Neuronal stem cell (in vitro differentiated cells): ENCODE measurements around the gene IFI27L2.

Experiments
- DNase-seq: peaks from one replicate; pipeline ENCODE4 v3.0.0-alpha.2; 2013; ENCODE audit warnings: low spot score
- H2AFZ ChIP-seq: one replicate; pipeline ENCODE4 v1.6.1; 2013; ENCODE audit warnings: mild to moderate bottlenecking, low read length, inconsistent platforms
- H2AK5ac ChIP-seq: 2 replicates; pipeline ENCODE4 v1.6.1; 2013; ENCODE audit warnings: low read depth, mild to moderate bottlenecking, inconsistent platforms, low read length, moderate library complexity, mixed read lengths
- H2BK120ac ChIP-seq: 2 replicates; pipeline ENCODE4 v1.6.1; 2013; ENCODE audit warnings: low read depth, mild to moderate bottlenecking, inconsistent platforms, low read length, moderate library complexity, mixed read lengths
- H2BK12ac ChIP-seq: one replicate; pipeline ENCODE4 v1.6.1; 2013; ENCODE audit warnings: low read length, inconsistent platforms
- H2BK15ac ChIP-seq: 2 replicates; pipeline ENCODE4 v1.6.1; 2013; ENCODE audit warnings: mild to moderate bottlenecking, low read length, inconsistent platforms, mixed read lengths
- H2BK5ac ChIP-seq: one replicate; pipeline ENCODE4 v1.6.1; 2013; ENCODE audit warnings: inconsistent platforms, mild to moderate bottlenecking, low read length, moderate library complexity
- H3K14ac ChIP-seq: one replicate; pipeline ENCODE4 v1.6.1; 2013; ENCODE audit warnings: low read length, inconsistent platforms
- H3K18ac ChIP-seq: 2 replicates; pipeline ENCODE4 v1.6.1; 2013; ENCODE audit warnings: low read length, inconsistent platforms
- H3K23ac ChIP-seq: 2 replicates; pipeline ENCODE4 v1.6.1; 2013; ENCODE audit warnings: low read depth, mild to moderate bottlenecking, mixed read lengths, low read length, inconsistent platforms; ENCODE audit not compliant: poor library complexity
- H3K27ac ChIP-seq: replicated peaks from 3 replicates; pipeline ENCODE4 v1.5.1; 2013; ENCODE audit warnings: low read length, inconsistent platforms
- H3K27me3 ChIP-seq, 3 experiments: 2 replicates each; pipeline ENCODE4 v1.6.1; 2013; ENCODE audit warnings: low read length in 3 of 3, mild to moderate bottlenecking in 2 of 3, inconsistent platforms in 1 of 3, low read depth in 1 of 3, mixed read lengths in 1 of 3, moderate library complexity in 1 of 3; ENCODE audit not compliant: control insufficient read depth in 3 of 3, insufficient read depth in 3 of 3
- H3K36me3 ChIP-seq, 2 donors: replicated peaks in 1 of 2; 2 replicates each; pipeline ENCODE4 v1.6.1; 2013; ENCODE audit warnings: low read length in 2 of 2; ENCODE audit not compliant: control insufficient read depth in 2 of 2, insufficient read depth in 2 of 2
- H3K4ac ChIP-seq: 2 replicates; pipeline ENCODE4 v1.6.1; 2013; ENCODE audit warnings: inconsistent platforms, mild to moderate bottlenecking, low read length, moderate library complexity
- H3K4me1 ChIP-seq, 2 donors: 1 replicate in 1 of 2; 2 replicates in 1 of 2; pipeline ENCODE4 v1.6.1; 2013; ENCODE audit warnings: low read length in 2 of 2, low read depth in 1 of 2; ENCODE audit not compliant: control insufficient read depth in 2 of 2, insufficient read depth in 1 of 2
- H3K4me2 ChIP-seq: one replicate; pipeline ENCODE4 v1.6.1; 2013; ENCODE audit warnings: mild to moderate bottlenecking, low read length, inconsistent platforms; ENCODE audit not compliant: insufficient read depth, poor library complexity, severe bottlenecking
- H3K4me3 ChIP-seq, 2 donors: 2 replicates each; pipeline ENCODE4 v1.5.1; 2013; ENCODE audit warnings: low read length in 2 of 2, mild to moderate bottlenecking in 2 of 2, inconsistent platforms in 1 of 2, moderate library complexity in 1 of 2
- H3K79me1 ChIP-seq: one replicate; pipeline ENCODE4 v1.6.1; 2013; ENCODE audit warnings: low read depth, mild to moderate bottlenecking, inconsistent platforms, low read length, moderate library complexity
- H3K9ac ChIP-seq: one replicate; pipeline ENCODE4 v1.6.1; 2013; ENCODE audit warnings: mild to moderate bottlenecking, low read depth, low read length, inconsistent platforms; ENCODE audit not compliant: poor library complexity
- H3K9me3 ChIP-seq, 2 donors: replicated peaks in 1 of 2; 2 replicates each; pipeline versions ENCODE3 to v1.6.1; 2013; ENCODE audit warnings: low read length in 2 of 2, mild to moderate bottlenecking in 2 of 2, inconsistent platforms in 1 of 2, low read depth in 1 of 2, mixed read lengths in 1 of 2, moderate library complexity in 1 of 2; ENCODE audit not compliant: control insufficient read depth in 2 of 2, insufficient read depth in 1 of 2
- H4K8ac ChIP-seq: one replicate; pipeline ENCODE4 v1.6.1; 2013; ENCODE audit warnings: low read depth, mild to moderate bottlenecking, inconsistent platforms, low read length, moderate library complexity
- H4K91ac ChIP-seq: one replicate; pipeline ENCODE4 v1.6.1; 2013; ENCODE audit warnings: low read length, low read depth, mild to moderate bottlenecking, inconsistent platforms; ENCODE audit not compliant: poor library complexity
- WGBS, 2 donors: extraction: QIAGEN DNeasy Blood & Tissue Kit; methylation state at CpG; one replicate each; pipeline ENCODE4 v1.1.7; 2013; ENCODE audit warnings: missing lambda C conversion rate in 2 of 2, mixed read lengths in 1 of 2; ENCODE audit not compliant: insufficient read length in 2 of 2, insufficient replicate concordance in 1 of 2; ENCODE audit errors: extremely low coverage in 2 of 2; 5-methylcytosine and 5-hydroxymethylcytosine counted together

IFI27L2 gene

GRCh38 chr14:94124582-94125377 is 4.6 kb downstream of the IFI27L2 start:
- no peak overlapping the region for H3K9ac ChIP-seq
- H3K27me3 ChIP-seq: peaks cover 0 to 7% (median 0%) of the 10 kb centered on the region in 3 experiments
- H2AK5ac ChIP-seq: no peak overlapping the region
- H3K4ac ChIP-seq: no peak overlapping the region
- H3K79me1 ChIP-seq: no peaks in the 10 kb centered on the region
- no peak overlapping the region for H3K18ac ChIP-seq
- H3K36me3 ChIP-seq: peaks cover 0 to 1% of the 10 kb centered on the region in 2 donors
- no peak overlapping the region for H3K23ac ChIP-seq
- no peak overlapping the region for H2BK5ac ChIP-seq
- peaks cover 0 to 1% of the 10 kb centered on the region in 2 donors for H3K4me1 ChIP-seq
- no peak for DNase-seq
- WGBS, 2 donors: no CpG with 5 or more reads among the region's 9 CpGs
- H3K14ac ChIP-seq: no peak overlapping the region
- no peak overlapping the region for H4K91ac ChIP-seq
- no peak overlapping the region for H2BK120ac ChIP-seq
- H2BK15ac ChIP-seq: no peak overlapping the region
- H3K4me3 ChIP-seq: no peak overlapping the region
- no peak overlapping the region for H2BK12ac ChIP-seq
- peaks cover 0 to 2% of the 10 kb centered on the region in 2 donors for H3K9me3 ChIP-seq
- no peak overlapping the region for H2AFZ ChIP-seq
- no peak overlapping the region for H4K8ac ChIP-seq
- no peak overlapping the region for H3K4me2 ChIP-seq
- no peak overlapping the region for H3K27ac ChIP-seq

DNA sequence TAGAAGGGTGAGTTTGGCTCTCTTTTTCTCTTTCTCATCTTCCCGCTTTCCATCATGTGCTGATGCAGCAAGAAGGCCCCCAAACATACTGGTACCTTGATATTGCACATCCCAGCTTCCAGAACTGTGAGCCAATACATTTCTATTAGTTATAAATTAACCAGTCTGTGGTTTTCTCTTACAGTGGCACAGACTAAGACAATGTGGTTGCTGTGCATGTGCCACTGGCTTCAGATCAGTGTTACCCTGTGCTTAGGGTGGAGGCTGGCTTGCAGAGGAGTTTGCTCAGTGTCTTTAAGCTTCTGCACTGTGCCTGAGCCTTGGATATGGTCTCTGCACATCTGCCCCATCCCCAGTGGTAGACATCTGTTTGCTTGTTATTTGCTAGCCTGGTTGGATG is 5.5 kb downstream of the IFI27L2 start:
- no peak overlapping the region for H2BK120ac ChIP-seq
- H4K8ac ChIP-seq: no peak overlapping the region
- no peak overlapping the region for H2BK5ac ChIP-seq
- no peak overlapping the region for H3K27ac ChIP-seq
- no peak overlapping the region for H2AFZ ChIP-seq
- no peak overlapping the region for H3K4me3 ChIP-seq
- DNase-seq: no peak
- H3K36me3 ChIP-seq: peaks cover 0 to 1% of the 10 kb centered on the region in 2 donors
- no peak overlapping the region for H4K91ac ChIP-seq
- no peaks in the 10 kb centered on the region for H3K79me1 ChIP-seq
- H3K4me1 ChIP-seq: no peaks in the 10 kb centered on the region
- no peak overlapping the region for H2AK5ac ChIP-seq
- peaks cover 0 to 11% (median 0%) of the 10 kb centered on the region in 3 experiments for H3K27me3 ChIP-seq
- no peak overlapping the region for H3K18ac ChIP-seq
- H3K14ac ChIP-seq: no peak overlapping the region
- no peak overlapping the region for H3K23ac ChIP-seq
- H3K9ac ChIP-seq: no peak overlapping the region
- H2BK15ac ChIP-seq: no peak overlapping the region
- no CpG with 5 or more reads among the region's 1 CpG for WGBS, 2 donors
- H3K4ac ChIP-seq: no peak overlapping the region
- H2BK12ac ChIP-seq: no peak overlapping the region
- no peak overlapping the region for H3K4me2 ChIP-seq
- peaks cover 0 to 5% of the 10 kb centered on the region in 2 donors for H3K9me3 ChIP-seq

DNA sequence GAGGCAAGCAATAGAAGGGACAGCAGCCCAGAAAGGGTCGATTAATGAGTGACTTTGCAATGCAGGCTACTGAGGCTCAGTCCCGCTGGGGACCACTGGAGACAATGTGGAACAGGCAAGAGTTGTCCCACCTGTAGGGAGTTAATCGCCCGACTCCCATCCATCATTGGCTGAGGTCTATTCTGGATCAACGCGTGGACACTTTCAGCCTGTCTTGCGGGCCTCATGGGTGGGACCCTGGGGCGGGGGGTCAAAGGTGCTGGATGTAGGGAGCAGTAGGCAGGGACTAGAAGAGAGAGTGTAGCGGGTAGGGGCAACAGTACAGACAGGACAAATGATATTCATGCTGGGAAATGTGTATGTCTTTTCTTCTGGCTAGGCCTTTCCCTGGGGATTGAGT is 6.1 kb downstream of the IFI27L2 start:
- peaks cover 0 to 5% of the 10 kb centered on the region in 2 donors for H3K9me3 ChIP-seq
- H2BK12ac ChIP-seq: no peak overlapping the region
- peaks cover 0 to 11% (median 0%) of the 10 kb centered on the region in 3 experiments for H3K27me3 ChIP-seq
- H4K8ac ChIP-seq: no peak overlapping the region
- no CpG with 5 or more reads among the region's 9 CpGs for WGBS, 2 donors
- H2BK5ac ChIP-seq: no peak overlapping the region
- no peak overlapping the region for H3K4ac ChIP-seq
- H3K14ac ChIP-seq: no peak overlapping the region
- no peak overlapping the region for H3K27ac ChIP-seq
- H3K23ac ChIP-seq: no peak overlapping the region
- no peak overlapping the region for H2AK5ac ChIP-seq
- no peak overlapping the region for H2AFZ ChIP-seq
- H3K4me1 ChIP-seq: no peaks in the 10 kb centered on the region
- H3K4me3 ChIP-seq: no peak overlapping the region
- no peak overlapping the region for H2BK15ac ChIP-seq
- H4K91ac ChIP-seq: no peak overlapping the region
- no peak overlapping the region for H3K9ac ChIP-seq
- no peak overlapping the region for H3K18ac ChIP-seq
- no peak overlapping the region for H2BK120ac ChIP-seq
- no peaks in the 10 kb centered on the region for H3K79me1 ChIP-seq
- no peak overlapping the region for H3K4me2 ChIP-seq
- peaks cover 0 to 1% of the 10 kb centered on the region in 2 donors for H3K36me3 ChIP-seq
- no peak for DNase-seq

DNA sequence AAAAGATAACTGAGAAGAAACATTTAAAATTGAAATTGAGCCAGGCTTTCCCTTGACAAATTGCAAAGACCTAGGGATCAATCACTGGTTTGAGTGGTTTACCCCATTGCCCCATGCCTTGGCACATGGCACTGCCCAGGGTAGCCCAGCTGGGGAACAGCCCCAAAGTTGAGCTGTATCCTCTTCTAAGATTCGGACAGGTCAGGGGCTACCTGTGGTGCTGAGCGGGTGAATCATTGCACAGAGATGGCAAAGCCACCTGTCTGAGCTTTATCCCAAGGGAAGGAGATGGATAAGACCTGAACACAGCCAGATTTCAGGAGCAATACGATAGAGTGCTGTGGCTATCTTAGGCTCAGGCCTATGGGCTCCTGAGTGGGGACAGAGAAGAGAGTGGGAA is 7.0 kb downstream of the IFI27L2 start:
- no peak overlapping the region for H3K23ac ChIP-seq
- H3K4me3 ChIP-seq: no peak overlapping the region
- H4K91ac ChIP-seq: no peak overlapping the region
- no peak overlapping the region for H3K14ac ChIP-seq
- no peak overlapping the region for H3K4ac ChIP-seq
- H3K79me1 ChIP-seq: no peaks in the 10 kb centered on the region
- H3K27me3 ChIP-seq: peaks cover 0 to 11% (median 0%) of the 10 kb centered on the region in 3 experiments
- H3K4me1 ChIP-seq: no peaks in the 10 kb centered on the region
- H3K9me3 ChIP-seq: peaks cover 0 to 5% of the 10 kb centered on the region in 2 donors
- no CpG with 5 or more reads among the region's 3 CpGs for WGBS, 2 donors
- H2BK15ac ChIP-seq: no peak overlapping the region
- H2BK12ac ChIP-seq: no peak overlapping the region
- no peak overlapping the region for H3K18ac ChIP-seq
- H2BK120ac ChIP-seq: no peak overlapping the region
- no peak overlapping the region for H3K9ac ChIP-seq
- no peak overlapping the region for H2AFZ ChIP-seq
- peaks cover 0 to 1% of the 10 kb centered on the region in 2 donors for H3K36me3 ChIP-seq
- H4K8ac ChIP-seq: no peak overlapping the region
- DNase-seq: no peak
- H2AK5ac ChIP-seq: no peak overlapping the region
- H3K4me2 ChIP-seq: no peak overlapping the region
- no peak overlapping the region for H2BK5ac ChIP-seq
- H3K27ac ChIP-seq: no peak overlapping the region
